ENCODE results near the gene LCE6A. TPM values are rescaled to one million over a fixed set of nuclear protein-coding genes. Genes with fewer than 3 reads are reported as not detected.

Gene LCE6A
- total and polyA plus RNA-seq, 9 of the 15 experiments (the other 6 are each of a cell fraction or from before 2014, with no cell fraction given) = not detected

DNA sequence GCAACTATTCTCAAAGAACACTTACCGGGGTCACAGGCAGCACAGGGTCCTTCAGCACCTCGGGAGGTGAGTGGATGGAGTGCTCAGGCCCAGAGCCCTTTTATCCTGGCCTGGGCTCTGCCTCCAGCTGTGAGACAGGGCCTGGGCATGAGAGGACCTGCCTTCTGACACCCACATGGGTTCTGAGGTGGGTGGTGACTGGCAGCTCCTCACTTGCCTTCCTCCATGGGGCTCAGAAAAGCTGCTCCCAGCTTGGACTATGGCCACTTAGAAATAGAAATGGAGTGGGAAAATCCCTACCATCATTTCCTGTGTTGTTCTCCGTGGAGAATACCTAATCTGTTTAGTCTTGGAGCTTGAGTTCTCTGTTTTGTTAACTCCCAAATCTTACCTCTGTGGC, 36.1 kb upstream of the LCE6A start, which contains the start of gene LCE1C:
TSS of gene LCE1C (minus strand) at position 76 of the 400 bp plus-strand sequence. CDS start 1,173 bp downstream, outside the sequence.
- no peaks in the 10 kb centered on the region for H3K79me2 ChIP-seq (ENCODE audit: control insufficient read depth, insufficient read depth, low read length)
- H2AFZ ChIP-seq (ENCODE audit: low read depth, low read length) = no peak within 1 kb of the TSS
- no peak within 1 kb of the TSS for H3K4me2 ChIP-seq (ENCODE audit: insufficient read depth, low read length)
- no peaks in the 10 kb centered on the region for H3K36me3 ChIP-seq (ENCODE audit: control insufficient read depth, insufficient read depth, low read length)
- no peaks in the 10 kb centered on the region for H3K27me3 ChIP-seq (ENCODE audit: control insufficient read depth in 2 of 2, insufficient read depth in 2 of 2, low read length in 2 of 2)
- H3K27ac ChIP-seq (ENCODE audit: extremely low read depth, low read depth, low read length) = no peak within 1 kb of the TSS
- H3K9ac ChIP-seq (ENCODE audit: insufficient read depth in 1 of 2, low read depth in 2 of 2, low read length in 2 of 2) = no peak within 1 kb of the TSS
- DNase-seq (ENCODE audit: extremely low read depth in 1 of 4, low spot score in 3 of 4) = no peak
- in situ Hi-C loops (cut with MboI) = no loop called here
- ChIA-PET CTCF (ENCODE audit: low intra/inter-chr PET ratio) (no interaction called here), POLR2A (interaction anchor here (1.0 kb wide), 1 partner anchor 119 kb away, joined by 3 read pairs; no protein-coding TSS in a partner anchor)
- H3K9me1 ChIP-seq (ENCODE audit: control insufficient read depth, insufficient read depth, low read length) = no peaks in the 10 kb centered on the region
- 0% methylated on average over 3 of the region's 3 CpGs for WGBS (ENCODE audit: insufficient coverage, low coverage, missing lambda C conversion rate)
- no peaks in the 10 kb centered on the region for H3K4me1 ChIP-seq (replicated peaks in 1 of 2; ENCODE audit: control insufficient read depth in 2 of 2, insufficient read depth in 2 of 2, low read length in 2 of 2)
- BruUV-seq (replicated peaks) = no TSS peak
- H4K20me1 ChIP-seq (replicated peaks; ENCODE audit: control insufficient read depth, insufficient read depth, low read length) = no peaks in the 10 kb centered on the region
- no peak within 1 kb of the TSS for H3K4me3 ChIP-seq
- no peak for TF ChIP-seq MXI1 (IDR thresholded peaks at IDR 0.05; ENCODE audit: low read depth, low read length)
- no peaks in the 10 kb centered on the region for H3K9me3 ChIP-seq (replicated peaks; ENCODE audit: control insufficient read depth, insufficient read depth, low read depth, low read length)
- intact Hi-C loops (cut with micrococcal nuclease) = no loop called here
- FAIRE-seq = no peak
- no peak for ATAC-seq

GRCh38 chr1:152811050-152811449, 31.6 kb upstream of the LCE6A start:
- no peak overlapping the region for H3K4me3 ChIP-seq
- FAIRE-seq (no peak), DNase-seq (ENCODE audit: extremely low read depth in 1 of 4, low spot score in 3 of 4) (no peak), ATAC-seq (no peak)
- H3K4me2 ChIP-seq (ENCODE audit: insufficient read depth, low read length) = no peak overlapping the region
- no TSS peak for BruUV-seq (replicated peaks)
- no peak overlapping the region for H3K27ac ChIP-seq (ENCODE audit: extremely low read depth, low read depth, low read length)
- no peak overlapping the region for H3K9ac ChIP-seq (ENCODE audit: insufficient read depth in 1 of 2, low read depth in 2 of 2, low read length in 2 of 2)
- intact Hi-C loops (cut with micrococcal nuclease) (no loop called here), in situ Hi-C loops (cut with MboI) (no loop called here)
- H3K36me3 ChIP-seq (ENCODE audit: control insufficient read depth, insufficient read depth, low read length) = no peaks in the 10 kb centered on the region
- CTCF ChIA-PET (ENCODE audit: low intra/inter-chr PET ratio) = no interaction called here
- 5% methylated on average over 2 of the region's 2 CpGs for WGBS (ENCODE audit: insufficient coverage, low coverage, missing lambda C conversion rate)
- H2AFZ ChIP-seq (ENCODE audit: low read depth, low read length) = no peak overlapping the region
- H4K20me1 ChIP-seq (replicated peaks; ENCODE audit: control insufficient read depth, insufficient read depth, low read length) = no peaks in the 10 kb centered on the region
- POLR2A ChIA-PET = no interaction called here
- TF ChIP-seq KDM1A (IDR thresholded peaks at IDR 0.05) (no peak), NUFIP1 (IDR thresholded peaks at IDR 0.05; ENCODE audit: partially characterized antibody) (no peak)
- TF ChIP-seq, protein P1, sequence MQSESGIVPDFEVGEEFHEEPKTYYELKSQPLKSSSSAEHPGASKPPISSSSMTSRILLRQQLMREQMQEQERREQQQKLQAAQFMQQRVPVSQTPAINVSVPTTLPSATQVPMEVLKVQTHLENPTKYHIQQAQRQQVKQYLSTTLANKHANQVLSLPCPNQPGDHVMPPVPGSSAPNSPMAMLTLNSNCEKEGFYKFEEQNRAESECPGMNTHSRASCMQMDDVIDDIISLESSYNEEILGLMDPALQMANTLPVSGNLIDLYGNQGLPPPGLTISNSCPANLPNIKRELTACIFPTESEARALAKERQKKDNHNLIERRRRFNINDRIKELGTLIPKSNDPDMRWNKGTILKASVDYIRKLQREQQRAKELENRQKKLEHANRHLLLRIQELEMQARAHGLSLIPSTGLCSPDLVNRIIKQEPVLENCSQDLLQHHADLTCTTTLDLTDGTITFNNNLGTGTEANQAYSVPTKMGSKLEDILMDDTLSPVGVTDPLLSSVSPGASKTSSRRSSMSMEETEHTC (IDR thresholded peaks at IDR 0.05) = no peak
- TF ChIP-seq, protein P2, sequence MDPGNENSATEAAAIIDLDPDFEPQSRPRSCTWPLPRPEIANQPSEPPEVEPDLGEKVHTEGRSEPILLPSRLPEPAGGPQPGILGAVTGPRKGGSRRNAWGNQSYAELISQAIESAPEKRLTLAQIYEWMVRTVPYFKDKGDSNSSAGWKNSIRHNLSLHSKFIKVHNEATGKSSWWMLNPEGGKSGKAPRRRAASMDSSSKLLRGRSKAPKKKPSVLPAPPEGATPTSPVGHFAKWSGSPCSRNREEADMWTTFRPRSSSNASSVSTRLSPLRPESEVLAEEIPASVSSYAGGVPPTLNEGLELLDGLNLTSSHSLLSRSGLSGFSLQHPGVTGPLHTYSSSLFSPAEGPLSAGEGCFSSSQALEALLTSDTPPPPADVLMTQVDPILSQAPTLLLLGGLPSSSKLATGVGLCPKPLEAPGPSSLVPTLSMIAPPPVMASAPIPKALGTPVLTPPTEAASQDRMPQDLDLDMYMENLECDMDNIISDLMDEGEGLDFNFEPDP (CRISPR knock-in tag; IDR thresholded peaks at IDR 0.05) = no peak
- no peaks in the 10 kb centered on the region for H3K27me3 ChIP-seq (ENCODE audit: control insufficient read depth in 2 of 2, insufficient read depth in 2 of 2, low read length in 2 of 2)
- H3K4me1 ChIP-seq (replicated peaks in 1 of 2; ENCODE audit: control insufficient read depth in 2 of 2, insufficient read depth in 2 of 2, low read length in 2 of 2) = no peaks in the 10 kb centered on the region
- no peaks in the 10 kb centered on the region for H3K79me2 ChIP-seq (ENCODE audit: control insufficient read depth, insufficient read depth, low read length)
- no peaks in the 10 kb centered on the region for H3K9me1 ChIP-seq (ENCODE audit: control insufficient read depth, insufficient read depth, low read length)
- no peaks in the 10 kb centered on the region for H3K9me3 ChIP-seq (replicated peaks; ENCODE audit: control insufficient read depth, insufficient read depth, low read depth, low read length)
